OCI-LY7 (cell line): ENCODE data around the gene TACR1. TPM values are rescaled to one million over a fixed set of nuclear protein-coding genes. Genes with fewer than 3 reads are reported as not detected.

Source experiments
- BruUV-seq: library from RNA; stranded (reverse); fragments of 400-500 nt; replicated peaks from 2 replicates; lab custom pipeline; 2021; lab: Mats Ljungman, UMichigan
- CTCF ChIA-PET: fragments of 300-600 bp; sonication (Branson Sonifier 250); formaldehyde crosslinking; loops from one replicate; lab custom pipeline; 2022; ENCODE audit warnings: antibody characterized with exemption; ENCODE audit not compliant: unreplicated experiment; lab: Charles Lee
- POLR2A ChIA-PET: fragments of 300-600 bp; sonication (Branson Sonifier 250); formaldehyde crosslinking; loops from one replicate; lab custom pipeline; 2022; ENCODE audit warnings: antibody characterized with exemption; lab: Charles Lee
- DNase-seq: peaks from one replicate; pipeline ENCODE4 v3.0.0-alpha.2; 2015; ENCODE audit warnings: low spot score
- H2AFZ ChIP-seq: fragments of 200-600 bp; sonication (generic), shearing (Covaris generic); 2 replicates; pipeline ENCODE4 v1.6.1; 2014; ENCODE audit warnings: mild to moderate bottlenecking, antibody characterized with exemption, low read length, moderate library complexity
- H3K27ac ChIP-seq: fragments of 200-600 bp; sonication (generic); 2 replicates; pipeline ENCODE4 v1.5.1; 2014; ENCODE audit warnings: mixed run types, low read depth, mild to moderate bottlenecking, moderate library complexity, low read length, inconsistent platforms; ENCODE audit not compliant: poor library complexity, severe bottlenecking
- H3K36me3 ChIP-seq: fragments of 200-600 bp; sonication (generic); 2 replicates; pipeline ENCODE4 v1.6.1; 2014; ENCODE audit warnings: mild to moderate bottlenecking, antibody characterized with exemption, low read length, moderate library complexity, mixed read lengths; ENCODE audit not compliant: insufficient read depth
- H3K4me1 ChIP-seq: fragments of 200-600 bp; sonication (generic); 2 replicates; pipeline ENCODE4 v1.5.1; 2014; ENCODE audit warnings: mild to moderate bottlenecking, low read length; ENCODE audit not compliant: insufficient read depth, poor library complexity, severe bottlenecking
- H3K4me2 ChIP-seq: fragments of 200-600 bp; sonication (generic); 2 replicates; pipeline ENCODE4 v1.6.1; 2014; ENCODE audit warnings: mild to moderate bottlenecking, low read length
- H3K4me3 ChIP-seq: fragments of 200-600 bp; sonication (generic); 2 replicates; pipeline ENCODE4 v1.5.1; 2014; ENCODE audit warnings: mild to moderate bottlenecking, low read depth, low read length; ENCODE audit not compliant: poor library complexity, severe bottlenecking
- H3K79me2 ChIP-seq: fragments of 200-600 bp; sonication (generic); 2 replicates; pipeline ENCODE4 v1.6.1; 2016; ENCODE audit warnings: low read depth, mild to moderate bottlenecking, low read length, moderate library complexity, mixed read lengths; ENCODE audit not compliant: insufficient read depth
- H3K9me2 ChIP-seq: fragments of 200-600 bp; sonication (generic); 2 replicates; pipeline ENCODE4 v1.6.1; 2016; ENCODE audit warnings: mild to moderate bottlenecking, low read length, mixed read lengths; ENCODE audit not compliant: insufficient read depth
- H3K9me3 ChIP-seq: fragments of 200-600 bp; sonication (generic); 2 replicates; pipeline ENCODE4 v1.6.1; 2014; ENCODE audit warnings: mild to moderate bottlenecking, mixed run types, low read length, mixed read lengths
- H4K20me1 ChIP-seq: fragments of 200-600 bp; sonication (generic); 2 replicates; pipeline ENCODE4 v1.6.1; 2014; ENCODE audit warnings: mild to moderate bottlenecking, antibody characterized with exemption, low read length, moderate library complexity, mixed read lengths; ENCODE audit not compliant: insufficient read depth
- CTCF ChIP-seq: fragments of 200-600 bp; sonication (generic); conservative IDR thresholded peaks from 2 replicates; pipeline ENCODE4 v1.5.1; 2014; ENCODE audit warnings: mild to moderate bottlenecking, antibody characterized with exemption, low read length, moderate library complexity, mixed read lengths
- EZH2phosphoT487 ChIP-seq: fragments of 200-600 bp; sonication (generic); IDR thresholded peaks from 2 replicates; pipeline ENCODE4 v1.6.1; 2018; ENCODE audit warnings: low read depth, borderline replicate concordance, mild to moderate bottlenecking, mixed run types, antibody characterized with exemption, low read length, moderate library complexity, mixed read lengths
- intact Hi-C: fragments of 100-400 bp; cut with micrococcal nuclease; formaldehyde crosslinking; loops from one replicate; pipeline ENCODE4 v1.10.0; 2022; ENCODE audit not compliant: unreplicated experiment
- total RNA-seq, 2 experiments: library from RNA; depleted of rRNA in 1 of 2; stranded (reverse); fragments of >200 nt in 1 of 2; shearing (Covaris generic) in 1 of 2; gene quantifications; 2 replicates each; pipeline ENCODE4 v1.2.3, GENCODE V29; 2014 to 2022

Gene TACR1
- total RNA-seq, 2 experiments from 2014 or later: not detected

GRCh38 chr2:75047189-75047991 lies 151.9 kb downstream of the TACR1 start:
- Histone ChIP-seq H4K20me1 (no peaks in the 10 kb centered on the region), H2AFZ (no peak overlapping the region), H3K9me2 (no peaks in the 10 kb centered on the region; the same call in 1 of the 2 replicates), H3K4me3 (no peak overlapping the region), H3K4me1 (no peaks in the 10 kb centered on the region), H3K27ac (no peak overlapping the region), H3K4me2 (no peak overlapping the region), H3K79me2 (no peaks in the 10 kb centered on the region), H3K9me3 (no peaks in the 10 kb centered on the region), H3K36me3 (no peaks in the 10 kb centered on the region)
- CTCF ChIA-PET: no interaction called here
- BruUV-seq: no TSS peak
- POLR2A ChIA-PET: interaction anchor here (0.7 kb wide), 1 partner anchor 17 kb away, joined by 3 read pairs; no protein-coding TSS in a partner anchor
- no peak for TF ChIP-seq EZH2phosphoT487
- no peak for TF ChIP-seq CTCF
- intact Hi-C loops: no loop called here
- DNase-seq: no peak

GRCh38 chr2:75045526-75046050 lies 153.7 kb downstream of the TACR1 start:
- intact Hi-C loops: no loop called here
- BruUV-seq: no TSS peak
- TF ChIP-seq CTCF (no peak), EZH2phosphoT487 (no peak)
- Histone ChIP-seq H3K36me3 (no peaks in the 10 kb centered on the region), H3K27ac (no peak overlapping the region), H4K20me1 (no peaks in the 10 kb centered on the region), H3K79me2 (no peaks in the 10 kb centered on the region), H3K9me3 (no peaks in the 10 kb centered on the region), H3K4me2 (no peak overlapping the region), H2AFZ (no peak overlapping the region), H3K4me3 (no peak overlapping the region), H3K4me1 (no peaks in the 10 kb centered on the region), H3K9me2 (no peaks in the 10 kb centered on the region; the same call in 1 of the 2 replicates)
- ChIA-PET CTCF (no interaction called here), POLR2A (no interaction called here)
- DNase-seq: no peak

- POLR2A ChIA-PET: interaction anchor here (0.6 kb wide), 1 partner anchor 30 kb away, joined by 4 read pairs; no protein-coding TSS in a partner anchor
- CTCF ChIA-PET: no interaction called here
- Histone ChIP-seq H4K20me1 (no peaks in the 10 kb centered on the region), H3K79me2 (no peaks in the 10 kb centered on the region), H3K9me3 (no peaks in the 10 kb centered on the region), H3K27ac (no peak overlapping the region), H3K4me3 (no peak overlapping the region), H3K4me1 (no peaks in the 10 kb centered on the region), H3K9me2 (no peaks in the 10 kb centered on the region; the same call in 1 of the 2 replicates), H3K4me2 (no peak overlapping the region), H3K36me3 (no peaks in the 10 kb centered on the region), H2AFZ (no peak overlapping the region)
- no TSS peak for BruUV-seq
- intact Hi-C loops: no loop called here
- DNase-seq: no peak
- TF ChIP-seq EZH2phosphoT487 (no peak), CTCF (no peak)
These were observed 155.0 kb downstream of the TACR1 start for GRCh38 chr2:75044291-75044690.
